IMR-90 (cell line): ENCODE results near the gene PHACTR3. TPM values are rescaled to one million over a fixed set of nuclear protein-coding genes. Genes with fewer than 3 reads are reported as not detected.

Source experiments
- ATAC-seq: fragments of 200-7000 bp; cut with Tn5 transposase; 2 replicates; pipeline ENCODE4 v1.9.1; 2020; ENCODE audit warnings: low read depth, mild to moderate bottlenecking, moderate library complexity
- BruUV-seq: library from RNA; stranded (reverse); fragments of 400-500 nt; replicated peaks from 2 replicates; lab custom pipeline; 2021; lab: Mats Ljungman, UMichigan
- CTCF ChIA-PET: fragments of 300-600 bp; formaldehyde crosslinking; extraction: SDS; loops from one replicate; lab custom pipeline; 2021; ENCODE audit warnings: antibody characterized with exemption; lab: Yijun Ruan, JAX
- POLR2A ChIA-PET: fragments of 300-600 bp; sonication (Branson Sonifier 250); formaldehyde crosslinking; loops from one replicate; lab custom pipeline; 2022; ENCODE audit warnings: antibody characterized with exemption; ENCODE audit not compliant: unreplicated experiment; lab: Charles Lee
- DNase-seq: peaks from one replicate; pipeline ENCODE4 v3.0.0; 2013
- H2AFZ ChIP-seq: replicated peaks from 2 replicates; pipeline ENCODE3; 2013; ENCODE audit warnings: low read length, mild to moderate bottlenecking; ENCODE audit not compliant: poor library complexity
- H2AK5ac ChIP-seq: 2 replicates; pipeline ENCODE4 v1.6.1; 2013; ENCODE audit warnings: low read depth, low read length, inconsistent platforms
- H2AK9ac ChIP-seq: replicated peaks from 2 replicates; pipeline ENCODE3; 2013; ENCODE audit warnings: mild to moderate bottlenecking, low read depth, low read length, moderate library complexity; ENCODE audit not compliant: poor library complexity
- H2BK120ac ChIP-seq: 2 replicates; pipeline ENCODE4 v1.6.1; 2013; ENCODE audit warnings: low read depth, low read length, inconsistent platforms
- H2BK15ac ChIP-seq: 3 replicates; pipeline ENCODE4 v1.6.1; 2013; ENCODE audit warnings: low read depth, low read length, inconsistent platforms
- H2BK20ac ChIP-seq: 2 replicates; pipeline ENCODE4 v1.6.1; 2013; ENCODE audit warnings: low read depth, mild to moderate bottlenecking, inconsistent platforms, low read length, moderate library complexity
- H2BK5ac ChIP-seq: 2 replicates; pipeline ENCODE4 v1.6.1; 2013; ENCODE audit warnings: mild to moderate bottlenecking, low read depth, low read length, inconsistent platforms; ENCODE audit not compliant: poor library complexity, severe bottlenecking
- H3K14ac ChIP-seq: replicated peaks from 2 replicates; pipeline ENCODE4 v1.6.1; 2013; ENCODE audit warnings: low read depth, low read length, inconsistent platforms
- H3K18ac ChIP-seq: 2 replicates; pipeline ENCODE4 v1.6.1; 2013; ENCODE audit warnings: low read depth, low read length, control low read depth
- H3K23ac ChIP-seq: 2 replicates; pipeline ENCODE4 v1.6.1; 2013; ENCODE audit warnings: low read depth, low read length, inconsistent platforms
- H3K27ac ChIP-seq: 2 replicates; pipeline ENCODE4 v1.5.1; 2013; ENCODE audit warnings: mild to moderate bottlenecking, control low read depth, low read length; ENCODE audit not compliant: insufficient read depth
- H3K27me3 ChIP-seq: 2 replicates; pipeline ENCODE4 v1.6.1; 2013; ENCODE audit warnings: low read length; ENCODE audit not compliant: control insufficient read depth, insufficient read depth
- H3K36me3 ChIP-seq: 2 replicates; pipeline ENCODE4 v1.6.1; 2013; ENCODE audit warnings: low read length, mixed read lengths; ENCODE audit not compliant: control insufficient read depth, insufficient read depth
- H3K4ac ChIP-seq: 2 replicates; pipeline ENCODE4 v1.6.1; 2013; ENCODE audit warnings: low read depth, low read length, inconsistent platforms
- H3K4me1 ChIP-seq: 2 replicates; pipeline ENCODE4 v1.6.1; 2013; ENCODE audit warnings: low read length, mixed read lengths; ENCODE audit not compliant: control insufficient read depth, insufficient read depth
- H3K4me2 ChIP-seq: 2 replicates; pipeline ENCODE4 v1.6.1; 2013; ENCODE audit warnings: low read depth, mild to moderate bottlenecking, control low read depth, low read length, moderate library complexity
- H3K4me3 ChIP-seq: 2 replicates; pipeline ENCODE4 v1.5.1; 2013; ENCODE audit warnings: low read depth, mild to moderate bottlenecking, control low read depth, low read length, moderate library complexity; ENCODE audit not compliant: insufficient read depth
- H3K56ac ChIP-seq: 2 replicates; pipeline ENCODE4 v1.6.1; 2013; ENCODE audit warnings: low read length, inconsistent platforms; ENCODE audit not compliant: insufficient read depth; ENCODE audit errors: extremely low read depth
- H3K79me1 ChIP-seq, 2 experiments: 2 replicates each; pipeline ENCODE4 v1.6.1; 2013; ENCODE audit warnings: low read length in 2 of 2, inconsistent platforms in 1 of 2, low read depth in 1 of 2
- H3K9ac ChIP-seq: 2 replicates; pipeline ENCODE4 v1.6.1; 2013; ENCODE audit warnings: low read depth, low read length, control low read depth
- H3K9me1 ChIP-seq: 2 replicates; pipeline ENCODE4 v1.6.1; 2013; ENCODE audit warnings: low read length, inconsistent platforms; ENCODE audit not compliant: insufficient read depth
- H3K9me3 ChIP-seq: 2 replicates; pipeline ENCODE4 v1.6.1; 2013; ENCODE audit warnings: low read length; ENCODE audit not compliant: control insufficient read depth, insufficient read depth
- H4K20me1 ChIP-seq: 2 replicates; pipeline ENCODE4 v1.6.1; 2013; ENCODE audit warnings: low read length, inconsistent platforms; ENCODE audit not compliant: insufficient read depth
- H4K5ac ChIP-seq: 2 replicates; pipeline ENCODE4 v1.6.1; 2013; ENCODE audit warnings: mild to moderate bottlenecking, low read depth, low read length, control low read depth
- H4K8ac ChIP-seq, 2 experiments: 2 replicates each; pipeline ENCODE4 v1.6.1; 2013; ENCODE audit warnings: low read depth in 2 of 2, low read length in 2 of 2, control low read depth in 1 of 2, inconsistent platforms in 1 of 2
- H4K91ac ChIP-seq: 2 replicates; pipeline ENCODE4 v1.6.1; 2013; ENCODE audit warnings: low read depth, low read length, inconsistent platforms; ENCODE audit not compliant: insufficient read depth
- BHLHE40 ChIP-seq: fragments of 150-350 bp; IDR thresholded peaks from 2 replicates; pipeline ENCODE4 v1.6.1; 2016; ENCODE audit warnings: mild to moderate bottlenecking, low read depth, low read length
- CHD1 ChIP-seq: IDR thresholded peaks from 2 replicates; pipeline ENCODE4 v1.6.1; 2012; ENCODE audit warnings: low read depth, low read length, improper control_type of control experiment
- FOS ChIP-seq: fragments of 150-350 bp; IDR thresholded peaks from 2 replicates; pipeline ENCODE4 v1.6.1; 2016; ENCODE audit warnings: low read depth, low read length
- MAFK ChIP-seq: IDR thresholded peaks from 2 replicates; pipeline ENCODE4 v1.6.1; 2012; ENCODE audit warnings: low read depth, low read length, improper control_type of control experiment
- MAZ ChIP-seq: IDR thresholded peaks from 2 replicates; pipeline ENCODE4 v1.6.1; 2012; ENCODE audit warnings: low read depth, mild to moderate bottlenecking, low read length, improper control_type of control experiment, moderate library complexity, borderline replicate concordance
- MXI1 ChIP-seq: IDR thresholded peaks from 2 replicates; pipeline ENCODE4 v1.6.1; 2012; ENCODE audit warnings: low read depth, mild to moderate bottlenecking, low read length, moderate library complexity, borderline replicate concordance
- RAD21 ChIP-seq: IDR thresholded peaks from 2 replicates; pipeline ENCODE4 v1.6.1; 2012; ENCODE audit warnings: low read length, improper control_type of control experiment
- WGBS, 2 experiments: methylation state at CpG; one replicate each; pipeline versions ENCODE4 v1.1.5 to v1.1.7; 2013; ENCODE audit warnings: missing lambda C conversion rate in 2 of 2; ENCODE audit not compliant: insufficient read length in 1 of 2; ENCODE audit errors: extremely low coverage in 2 of 2; 5-methylcytosine and 5-hydroxymethylcytosine counted together
- dilution Hi-C: fragments of 300-500 bp; cut with HindIII; formaldehyde crosslinking; loops from one replicate; pipeline ENCODE4 v1.14.3; 2018; ENCODE audit warnings: low sequenced_read_pairs; ENCODE audit not compliant: unreplicated experiment
- in situ Hi-C: fragments of 300-500 bp; cut with MboI; formaldehyde crosslinking; loops from 3 replicates; pipeline ENCODE4 v1.14.3; 2019; ENCODE audit warnings: low sequenced_read_pairs, inconsistent platforms, mixed read lengths
- intact Hi-C: fragments of 100-400 bp; cut with micrococcal nuclease; formaldehyde crosslinking; loops from 2 replicates; pipeline ENCODE4 v1.10.0; 2022
- polyA plus RNA-seq, 3 experiments: library from polyadenylated mRNA; depleted of rRNA; stranded (reverse); fragments of >200 nt; gene quantifications; 2 replicates each; pipeline ENCODE4 v1.2.3, GENCODE V29; 2012; ENCODE audit warnings: low replicate concordance in 1 of 3
- total RNA-seq: library from RNA; depleted of rRNA; stranded (reverse); fragments of >200 nt; gene quantifications from 2 replicates; pipeline ENCODE4 v1.2.3, GENCODE V29; 2012

Gene PHACTR3
- total and polyA plus RNA-seq, 2 of the 4 experiments (the other 2 are of a cell fraction), result not detected

DNA sequence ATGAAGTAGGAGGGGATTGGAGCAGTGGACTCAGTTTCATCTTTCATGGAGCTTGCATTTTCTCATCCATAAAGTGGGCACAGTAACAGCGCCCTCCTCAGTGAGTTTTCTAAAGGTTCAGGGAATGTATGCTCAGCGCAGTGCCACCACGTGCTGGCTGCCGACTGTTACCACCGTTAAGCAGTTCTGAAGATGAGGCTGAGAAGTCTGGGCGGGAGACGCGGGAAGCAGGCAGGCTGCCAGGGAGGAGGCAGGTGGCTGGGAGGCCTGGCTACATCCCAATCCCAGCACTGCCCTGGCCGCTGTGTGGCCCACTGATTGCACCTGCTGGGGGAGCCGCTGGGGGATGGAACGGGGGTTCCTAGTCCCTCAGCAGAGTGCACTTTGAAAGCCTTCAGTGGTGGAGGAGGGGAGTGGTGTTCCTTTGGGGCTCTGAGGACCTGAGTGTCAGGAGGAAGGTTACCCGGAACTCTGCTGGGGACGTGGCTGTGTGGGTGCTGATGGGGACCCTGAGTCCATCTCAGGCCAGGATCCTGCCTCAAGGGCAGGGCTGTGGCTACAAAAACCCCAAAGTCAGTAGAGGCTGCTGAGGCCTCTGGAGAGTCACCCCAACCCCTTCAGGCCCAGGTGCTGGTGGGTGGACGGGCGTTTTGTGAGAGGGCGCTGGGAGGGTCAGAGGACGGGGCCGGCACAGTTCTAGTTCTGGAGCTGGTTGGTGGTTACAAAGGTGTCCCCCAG lies 28.0 kb upstream of the PHACTR3 start:
- intact Hi-C loops (loop anchor here (10.0 kb wide), 1 partner anchor 368 kb away; the partner anchor contains the start of genes FAM217B and PPP1R3D), in situ Hi-C loops (no loop called here), dilution Hi-C loops (no loop called here)
- H3K4ac ChIP-seq, result no peak overlapping the region
- no peaks in the 10 kb centered on the region for H3K36me3 ChIP-seq
- no peaks in the 10 kb centered on the region for H3K79me1 ChIP-seq
- H3K27ac ChIP-seq, result no peak overlapping the region
- H3K4me1 ChIP-seq, result no peaks in the 10 kb centered on the region
- POLR2A ChIA-PET, result no interaction called here
- WGBS, 2 experiments, result 65% methylated on average over 2 of the region's 18 CpGs; no CpG with 5 or more reads in 1 of the 2 experiments
- H2BK20ac ChIP-seq, result no peak overlapping the region
- no peak overlapping the region for H3K4me3 ChIP-seq
- no peak overlapping the region for H2AK9ac ChIP-seq
- no peak overlapping the region for H2BK5ac ChIP-seq
- CTCF ChIA-PET, result interaction anchor here (0.5 kb wide), 1 partner anchor 458 kb away, joined by 3 read pairs; no protein-coding TSS in a partner anchor
- no peak overlapping the region for H3K23ac ChIP-seq
- no peak overlapping the region for H3K9ac ChIP-seq
- H3K14ac ChIP-seq, result no peak overlapping the region
- no peaks in the 10 kb centered on the region for H4K20me1 ChIP-seq
- H2BK15ac ChIP-seq, result no peak overlapping the region
- no peak for TF ChIP-seq BHLHE40
- no peak for TF ChIP-seq RAD21
- TF ChIP-seq MAZ, result no peak
- TF ChIP-seq CHD1, result no peak
- no peak for TF ChIP-seq FOS
- no peak for TF ChIP-seq MAFK
- TF ChIP-seq MXI1, result no peak
- H2BK120ac ChIP-seq, result no peak overlapping the region
- no peaks in the 10 kb centered on the region for H3K9me3 ChIP-seq
- BruUV-seq, result no TSS peak
- no peak overlapping the region for H2AK5ac ChIP-seq
- peaks cover 10% of the 10 kb centered on the region for H3K27me3 ChIP-seq
- H3K56ac ChIP-seq, result no peak overlapping the region
- no peak overlapping the region for H4K5ac ChIP-seq
- no peaks in the 10 kb centered on the region for H3K9me1 ChIP-seq
- H3K18ac ChIP-seq, result no peak overlapping the region
- H3K4me2 ChIP-seq, result no peak overlapping the region
- H4K91ac ChIP-seq, result no peak overlapping the region
- no peak overlapping the region for H2AFZ ChIP-seq
- ATAC-seq, result no peak
- no peak for DNase-seq
- no peak overlapping the region for H4K8ac ChIP-seq
